T-helper 17 cell (primary cell): ENCODE results near the gene ANAPC2. TPM values are rescaled to one million over a fixed set of nuclear protein-coding genes. Genes with fewer than 3 reads are reported as not detected.

Experiments used
- ATAC-seq: fragments of 150-1000 bp; cut with Tn5 transposase; 2 replicates; pipeline ENCODE4 v1.10.0; 2021; ENCODE audit warnings: mild to moderate bottlenecking, moderate library complexity
- DNase-seq, 3 donors: peaks; one replicate each; pipeline versions ENCODE4 v3.0.0 to v3.0.0-alpha.2; 2020 to 2021
- H3K9me3 ChIP-seq: one replicate; pipeline ENCODE4 v1.7.0; 2013; ENCODE audit warnings: low read length, mild to moderate bottlenecking; ENCODE audit not compliant: control insufficient read depth, poor library complexity, severe bottlenecking
- H3K27ac Mint-ChIP-seq: one replicate; pipeline ENCODE4 v1.8.0; 2022; ENCODE audit warnings: mild to moderate bottlenecking, moderate library complexity, mixed read lengths
- H3K27me3 Mint-ChIP-seq: one replicate; pipeline ENCODE4 v1.8.0; 2022; ENCODE audit warnings: mixed read lengths
- H3K36me3 Mint-ChIP-seq: one replicate; pipeline ENCODE4 v1.8.0; 2022; ENCODE audit warnings: low read depth, mixed read lengths
- H3K4me1 Mint-ChIP-seq: one replicate; pipeline ENCODE4 v1.8.0; 2022; ENCODE audit warnings: mild to moderate bottlenecking, mixed read lengths
- H3K4me3 Mint-ChIP-seq: one replicate; pipeline ENCODE4 v1.8.0; 2022; ENCODE audit warnings: mild to moderate bottlenecking, moderate library complexity, mixed read lengths
- total RNA-seq, 4 donors: library from RNA in 2 of 4; stranded (reverse) in 2 of 4; gene quantifications; one replicate each; pipeline ENCODE4 v1.2.3 and lab custom pipeline; 2022 to 2026

The ANAPC2 gene, protein sequence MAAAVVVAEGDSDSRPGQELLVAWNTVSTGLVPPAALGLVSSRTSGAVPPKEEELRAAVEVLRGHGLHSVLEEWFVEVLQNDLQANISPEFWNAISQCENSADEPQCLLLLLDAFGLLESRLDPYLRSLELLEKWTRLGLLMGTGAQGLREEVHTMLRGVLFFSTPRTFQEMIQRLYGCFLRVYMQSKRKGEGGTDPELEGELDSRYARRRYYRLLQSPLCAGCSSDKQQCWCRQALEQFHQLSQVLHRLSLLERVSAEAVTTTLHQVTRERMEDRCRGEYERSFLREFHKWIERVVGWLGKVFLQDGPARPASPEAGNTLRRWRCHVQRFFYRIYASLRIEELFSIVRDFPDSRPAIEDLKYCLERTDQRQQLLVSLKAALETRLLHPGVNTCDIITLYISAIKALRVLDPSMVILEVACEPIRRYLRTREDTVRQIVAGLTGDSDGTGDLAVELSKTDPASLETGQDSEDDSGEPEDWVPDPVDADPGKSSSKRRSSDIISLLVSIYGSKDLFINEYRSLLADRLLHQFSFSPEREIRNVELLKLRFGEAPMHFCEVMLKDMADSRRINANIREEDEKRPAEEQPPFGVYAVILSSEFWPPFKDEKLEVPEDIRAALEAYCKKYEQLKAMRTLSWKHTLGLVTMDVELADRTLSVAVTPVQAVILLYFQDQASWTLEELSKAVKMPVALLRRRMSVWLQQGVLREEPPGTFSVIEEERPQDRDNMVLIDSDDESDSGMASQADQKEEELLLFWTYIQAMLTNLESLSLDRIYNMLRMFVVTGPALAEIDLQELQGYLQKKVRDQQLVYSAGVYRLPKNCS
- 100 to 1,000 TPM; 114 to 116 TPM for total RNA-seq
- 73.9 to 80.3 reads per million in 2 donors for total RNA-seq (lab: John Stamatoyannopoulos, UW)

DNA sequence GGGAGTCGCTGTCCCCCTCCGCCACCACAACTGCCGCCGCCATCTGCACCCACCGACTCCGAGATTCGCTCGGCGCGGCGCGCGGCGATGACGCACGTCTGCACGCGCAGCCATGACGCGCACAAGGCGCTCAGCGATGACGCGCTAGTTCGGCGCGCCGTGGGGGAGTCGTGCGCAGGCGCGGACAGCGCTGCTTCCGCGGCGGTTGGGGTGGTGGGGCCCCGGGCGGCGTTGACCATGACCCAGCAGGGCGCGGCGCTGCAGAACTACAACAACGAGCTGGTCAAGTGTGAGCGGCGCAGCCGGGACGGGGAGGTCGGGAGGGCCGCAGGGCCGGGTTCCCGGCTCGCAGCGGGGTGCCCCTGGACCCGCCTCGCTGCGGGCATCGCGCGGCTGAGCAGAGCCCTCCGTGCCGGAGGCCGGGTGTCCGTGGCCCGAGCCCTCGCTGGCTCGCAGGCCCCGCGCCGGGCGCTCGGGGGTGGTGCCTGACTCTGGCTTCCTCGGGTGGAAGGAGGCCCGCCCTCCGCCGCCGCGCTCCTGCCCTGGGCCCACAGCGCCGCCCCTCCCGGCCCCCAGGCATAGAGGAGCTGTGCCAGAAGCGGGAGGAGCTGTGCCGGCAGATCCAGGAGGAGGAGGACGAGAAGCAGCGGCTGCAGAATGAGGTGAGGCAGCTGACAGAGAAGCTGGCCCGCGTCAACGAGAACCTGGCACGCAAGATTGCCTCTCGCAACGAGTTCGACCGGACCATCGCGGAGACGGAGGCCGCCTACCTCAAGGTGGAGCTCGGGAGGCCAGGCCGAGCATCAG, at the start of gene ANAPC2, which contains the start of gene SSNA1:
TSS of gene ANAPC2 (minus strand) at position 71 of the 807 bp plus-strand sequence. CDS start at position 43, 28 bp downstream.
TSS of gene SSNA1 (plus strand) at position 187 of the 807 bp plus-strand sequence. CDS start at position 238, 51 bp downstream.
- Mint-ChIP-seq H3K27ac (peak within 1 kb of the TSS; percentile 89), H3K27me3 (no peaks in the 10 kb centered on the region), H3K4me3 (peak within 1 kb of the TSS; percentile 94), H3K36me3 (no peaks in the 10 kb centered on the region), H3K4me1 (peaks cover 26% of the 10 kb centered on the region)
- peak; percentile 86 to 95 (median 92) for DNase-seq
- no peaks in the 10 kb centered on the region for H3K9me3 ChIP-seq
- ATAC-seq, result peak; percentile 81

DNA sequence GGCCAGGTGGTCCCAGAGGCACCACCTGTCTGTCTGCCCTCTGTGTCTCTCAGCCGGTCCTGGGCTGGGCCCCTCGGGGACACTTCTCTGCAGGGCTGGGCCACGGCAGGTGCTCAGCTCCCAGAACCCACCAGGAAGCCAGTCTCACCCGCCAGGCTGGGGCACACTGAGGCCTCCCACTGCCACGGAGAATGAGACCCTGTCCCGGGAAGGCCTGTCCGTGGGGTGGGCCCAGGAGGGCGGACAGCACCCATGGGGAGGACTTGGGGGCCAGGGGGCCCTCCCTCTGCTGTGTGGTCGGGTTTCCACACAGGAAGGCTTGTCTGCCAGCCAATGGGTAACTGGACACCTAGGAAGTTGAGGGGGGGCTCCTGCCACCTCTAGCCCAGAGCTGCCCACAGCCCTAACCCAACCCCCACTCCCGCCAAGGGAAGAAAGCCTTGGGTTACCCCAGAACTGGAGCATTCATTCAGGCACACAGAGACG, 48.6 kb upstream of the ANAPC2 start:
- no peaks in the 10 kb centered on the region for H3K9me3 ChIP-seq
- DNase-seq (no peak), ATAC-seq (no peak)
- no peaks in the 10 kb centered on the region for H3K36me3 Mint-ChIP-seq
- peaks cover 8% of the 10 kb centered on the region for H3K27me3 Mint-ChIP-seq
- H3K4me3 Mint-ChIP-seq, result no peak overlapping the region
- H3K4me1 Mint-ChIP-seq, result peaks cover 10% of the 10 kb centered on the region
- H3K27ac Mint-ChIP-seq, result no peak overlapping the region

DNA sequence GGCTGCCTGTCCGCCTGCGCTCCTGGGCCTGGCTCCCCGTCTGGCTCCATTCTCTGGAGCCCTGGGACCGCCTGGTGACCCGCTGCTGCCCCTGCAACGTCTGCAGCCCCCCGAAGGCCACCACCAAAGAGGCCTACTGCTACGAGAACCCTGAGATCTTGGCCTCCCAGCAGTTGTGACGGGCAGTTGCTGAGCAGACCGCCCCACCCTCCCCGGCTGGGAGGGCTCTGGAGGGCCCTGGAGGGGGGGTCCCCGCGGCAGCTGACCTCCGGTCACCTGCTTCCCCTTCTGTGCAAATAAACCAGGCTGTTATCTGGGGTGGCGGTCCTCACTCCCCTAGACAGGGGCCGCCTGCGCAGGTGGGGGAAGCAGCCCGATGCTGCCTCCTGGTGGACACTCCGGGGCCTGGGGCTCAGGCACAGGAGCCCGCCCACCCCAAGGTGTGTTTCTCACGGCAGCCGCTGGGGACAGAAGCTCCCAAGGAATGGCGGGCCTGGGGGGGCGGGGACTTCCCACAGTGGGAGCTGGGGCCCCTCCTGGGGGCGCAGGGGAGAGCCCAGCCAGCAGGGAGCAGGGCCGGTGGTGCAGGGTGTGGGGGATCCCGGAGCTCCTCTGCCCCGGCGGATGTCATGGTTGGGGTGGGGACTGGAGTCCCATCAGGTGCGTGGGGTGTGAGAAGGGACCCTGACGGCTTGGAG, 48.0 kb upstream of the ANAPC2 start:
- DNase-seq, result peak; percentile 84 to 89 (median 87)

DNA sequence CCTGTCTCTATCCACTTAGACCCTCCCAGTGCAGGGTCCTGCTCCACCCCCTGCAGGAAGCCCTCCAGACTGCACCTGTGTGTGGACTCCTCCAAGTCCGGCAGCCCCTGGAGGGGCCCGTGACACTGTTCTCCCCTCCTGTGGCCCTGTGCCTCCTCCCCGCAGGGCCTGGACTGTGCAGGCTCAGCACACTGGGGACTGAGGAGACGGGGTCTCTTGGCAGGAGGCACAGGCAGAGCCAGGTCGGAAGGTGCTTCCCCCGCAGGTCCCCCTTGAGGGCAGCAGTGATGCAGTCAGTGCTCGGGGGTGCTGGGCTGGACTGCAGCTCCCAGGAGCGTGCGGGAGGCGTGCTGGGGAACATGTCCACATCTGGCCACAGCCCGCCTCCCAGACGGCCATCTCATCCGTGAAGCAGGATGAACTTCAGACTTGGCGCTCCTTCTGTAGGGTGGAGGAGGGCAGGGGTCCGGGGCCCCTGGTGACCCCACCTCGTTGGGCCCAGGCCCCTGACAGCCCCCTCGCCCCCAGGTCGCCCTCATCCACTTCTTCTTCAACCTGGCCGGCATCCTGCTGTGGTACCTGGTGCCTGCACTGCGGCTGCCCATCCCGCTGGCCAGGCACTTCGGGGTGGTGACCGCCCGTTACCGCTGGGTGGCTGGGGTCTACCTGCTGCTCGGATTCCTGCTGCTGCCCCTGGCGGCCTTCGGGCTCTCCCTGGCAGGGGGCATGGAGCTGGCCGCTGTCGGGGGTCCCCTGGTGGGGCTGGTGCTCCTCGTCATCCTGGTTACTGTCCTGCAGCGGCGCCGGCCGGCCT, 47.3 kb upstream of the ANAPC2 start:
- ATAC-seq (no peak), DNase-seq (no peak)
- H3K27me3 Mint-ChIP-seq, result peaks cover 8% of the 10 kb centered on the region
- no peaks in the 10 kb centered on the region for H3K36me3 Mint-ChIP-seq
- H3K4me3 Mint-ChIP-seq, result no peak overlapping the region
- H3K9me3 ChIP-seq, result no peaks in the 10 kb centered on the region
- no peak overlapping the region for H3K27ac Mint-ChIP-seq
- H3K4me1 Mint-ChIP-seq, result peaks cover 7% of the 10 kb centered on the region

More for the DNA sequence above, 48.0 kb upstream of the ANAPC2 start:
- peaks cover 8% of the 10 kb centered on the region for H3K27me3 Mint-ChIP-seq
- no peak overlapping the region for H3K4me3 Mint-ChIP-seq
- H3K4me1 Mint-ChIP-seq, result peaks cover 10% of the 10 kb centered on the region
- no peaks in the 10 kb centered on the region for H3K9me3 ChIP-seq
- no peak overlapping the region for H3K27ac Mint-ChIP-seq
- peak; percentile 42 for ATAC-seq
- H3K36me3 Mint-ChIP-seq, result no peaks in the 10 kb centered on the region

DNA sequence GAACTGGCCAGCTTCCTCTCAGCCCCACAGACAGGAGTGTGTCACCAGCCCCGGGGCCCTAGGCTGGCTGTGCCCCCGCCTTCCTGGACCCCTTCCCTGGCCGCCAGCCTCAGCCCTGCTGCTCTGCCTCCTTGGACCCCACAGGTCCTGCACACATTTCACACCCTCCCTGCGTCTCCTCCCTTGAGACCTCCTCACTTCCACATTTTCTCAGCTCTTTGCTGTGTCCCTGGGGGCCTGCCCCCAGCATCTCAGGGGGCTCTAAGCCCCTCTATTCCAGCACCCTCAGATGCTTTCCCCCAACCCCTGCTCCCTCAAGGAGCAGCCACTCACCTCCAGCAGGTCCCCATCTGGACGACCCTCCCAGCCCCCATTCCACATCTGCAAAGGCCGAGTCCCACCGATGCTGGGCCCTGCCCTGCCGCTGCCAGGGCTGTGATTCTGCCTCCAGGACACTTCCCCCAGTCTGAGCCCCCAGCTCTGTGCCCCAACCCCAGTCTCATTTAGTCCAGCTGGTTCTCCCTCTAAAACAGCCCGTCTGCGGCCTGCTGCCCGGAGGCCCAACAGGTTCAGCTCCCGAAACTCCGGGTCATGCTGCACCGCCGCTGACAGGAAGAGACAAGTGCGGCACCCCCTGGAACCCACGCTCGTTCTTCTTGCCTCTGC, 46.5 kb upstream of the ANAPC2 start:
- no peak overlapping the region for H3K4me3 Mint-ChIP-seq
- ATAC-seq (no peak), DNase-seq (no peak)
- H3K27ac Mint-ChIP-seq, result no peak overlapping the region
- H3K27me3 Mint-ChIP-seq, result peaks cover 8% of the 10 kb centered on the region
- H3K4me1 Mint-ChIP-seq, result peaks cover 7% of the 10 kb centered on the region
- no peaks in the 10 kb centered on the region for H3K9me3 ChIP-seq
- H3K36me3 Mint-ChIP-seq, result no peaks in the 10 kb centered on the region

DNA sequence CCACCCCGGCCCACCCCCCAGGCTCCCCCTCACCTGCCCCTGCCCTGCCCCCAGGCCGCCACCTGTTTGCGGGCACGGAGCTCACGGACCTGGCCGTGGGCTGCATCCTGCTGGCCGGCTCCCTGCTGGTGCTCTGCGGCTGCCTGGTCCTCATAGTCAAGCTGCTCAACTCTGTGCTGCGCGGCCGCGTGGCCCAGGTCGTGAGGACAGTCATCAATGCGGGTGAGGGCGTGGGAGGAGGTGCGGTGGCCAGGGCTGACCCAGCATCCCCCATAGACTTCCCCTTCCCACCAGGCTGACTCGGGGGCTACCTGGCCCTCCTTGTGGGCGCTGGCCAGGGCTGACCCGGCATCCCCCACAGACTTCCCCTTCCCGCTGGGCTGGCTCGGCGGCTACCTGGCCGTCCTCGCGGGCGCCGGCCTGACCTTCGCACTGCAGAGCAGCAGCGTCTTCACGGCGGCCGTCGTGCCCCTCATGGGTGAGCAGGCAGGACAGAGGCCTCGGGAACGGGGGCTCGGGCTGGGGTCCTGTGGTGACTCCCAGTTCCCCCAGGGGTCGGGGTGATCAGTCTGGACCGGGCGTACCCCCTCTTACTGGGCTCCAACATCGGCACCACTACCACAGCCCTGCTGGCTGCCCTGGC, 45.8 kb upstream of the ANAPC2 start:
- no peaks in the 10 kb centered on the region for H3K36me3 Mint-ChIP-seq
- no peaks in the 10 kb centered on the region for H3K9me3 ChIP-seq
- ATAC-seq (no peak), DNase-seq (no peak)
- H3K4me1 Mint-ChIP-seq, result peaks cover 7% of the 10 kb centered on the region
- H3K27ac Mint-ChIP-seq, result no peak overlapping the region
- no peak overlapping the region for H3K4me3 Mint-ChIP-seq
- H3K27me3 Mint-ChIP-seq, result peaks cover 8% of the 10 kb centered on the region

DNA sequence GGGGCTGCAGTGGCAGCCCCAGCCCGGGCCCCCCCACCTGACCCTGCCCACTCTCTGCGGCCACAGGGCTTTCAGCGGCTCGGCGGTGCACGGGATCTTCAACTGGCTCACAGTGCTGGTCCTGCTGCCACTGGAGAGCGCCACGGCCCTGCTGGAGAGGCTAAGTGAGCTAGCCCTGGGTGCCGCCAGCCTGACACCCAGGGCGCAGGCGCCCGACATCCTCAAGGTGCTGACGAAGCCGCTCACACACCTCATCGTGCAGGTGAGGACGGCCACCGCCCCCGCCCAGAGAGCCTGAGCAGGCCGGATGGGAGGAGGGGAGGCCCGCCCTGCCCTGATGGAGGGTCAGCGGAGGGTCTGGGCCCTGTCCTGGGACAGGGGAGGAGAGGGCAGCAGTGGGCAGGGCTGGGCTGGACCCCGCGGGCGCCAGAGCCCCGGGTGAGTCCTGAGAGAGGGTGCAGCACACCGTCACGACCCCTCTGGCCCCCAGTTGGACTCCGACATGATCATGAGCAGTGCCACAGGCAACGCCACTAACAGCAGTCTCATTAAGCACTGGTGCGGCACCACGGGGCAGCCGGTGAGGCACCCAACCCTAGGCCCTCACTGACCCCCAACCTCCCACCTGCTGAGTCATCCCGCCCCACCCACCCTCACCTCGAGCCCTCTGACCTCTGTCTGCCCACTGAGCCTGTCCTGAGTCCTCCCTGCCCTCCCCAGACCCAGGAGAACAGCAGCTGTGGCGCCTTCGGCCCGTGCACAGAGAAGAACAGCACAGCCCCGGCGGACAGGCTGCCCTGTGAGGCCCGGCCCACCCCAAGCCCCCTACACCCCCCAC, 45.0 kb upstream of the ANAPC2 start:
- no peak for ATAC-seq
- H3K27me3 Mint-ChIP-seq, result peaks cover 8% of the 10 kb centered on the region
- no peaks in the 10 kb centered on the region for H3K9me3 ChIP-seq

DNA sequence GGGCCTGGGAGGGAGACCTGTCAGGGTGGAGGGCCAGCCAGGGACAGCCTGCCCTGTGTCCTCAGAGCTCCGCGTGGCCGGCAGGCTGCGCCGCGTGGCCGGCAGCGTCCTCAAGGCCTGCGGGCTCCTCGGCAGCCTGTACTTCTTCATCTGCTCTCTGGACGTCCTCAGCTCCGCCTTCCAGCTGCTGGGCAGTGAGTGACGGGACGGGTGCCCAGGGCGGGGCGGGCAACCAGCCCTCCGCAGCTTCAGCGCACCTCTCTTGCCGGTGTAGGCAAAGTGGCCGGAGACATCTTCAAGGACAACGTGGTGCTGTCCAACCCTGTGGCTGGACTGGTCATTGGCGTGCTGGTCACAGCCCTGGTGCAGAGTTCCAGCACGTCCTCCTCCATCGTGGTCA, 44.1 kb upstream of the ANAPC2 start:
- peaks cover 5% of the 10 kb centered on the region for H3K4me1 Mint-ChIP-seq
- H3K36me3 Mint-ChIP-seq, result peaks cover 2% of the 10 kb centered on the region
- DNase-seq, result no peak
- no peak for ATAC-seq
- no peak overlapping the region for H3K4me3 Mint-ChIP-seq
- H3K27me3 Mint-ChIP-seq, result peaks cover 12% of the 10 kb centered on the region
- H3K27ac Mint-ChIP-seq, result no peak overlapping the region
- H3K9me3 ChIP-seq, result no peaks in the 10 kb centered on the region

More for the DNA sequence above, 45.0 kb upstream of the ANAPC2 start:
- peaks cover 5% of the 10 kb centered on the region for H3K4me1 Mint-ChIP-seq
- no peaks in the 10 kb centered on the region for H3K36me3 Mint-ChIP-seq
- no peak overlapping the region for H3K27ac Mint-ChIP-seq
- no peak overlapping the region for H3K4me3 Mint-ChIP-seq
- DNase-seq, result no peak

DNA sequence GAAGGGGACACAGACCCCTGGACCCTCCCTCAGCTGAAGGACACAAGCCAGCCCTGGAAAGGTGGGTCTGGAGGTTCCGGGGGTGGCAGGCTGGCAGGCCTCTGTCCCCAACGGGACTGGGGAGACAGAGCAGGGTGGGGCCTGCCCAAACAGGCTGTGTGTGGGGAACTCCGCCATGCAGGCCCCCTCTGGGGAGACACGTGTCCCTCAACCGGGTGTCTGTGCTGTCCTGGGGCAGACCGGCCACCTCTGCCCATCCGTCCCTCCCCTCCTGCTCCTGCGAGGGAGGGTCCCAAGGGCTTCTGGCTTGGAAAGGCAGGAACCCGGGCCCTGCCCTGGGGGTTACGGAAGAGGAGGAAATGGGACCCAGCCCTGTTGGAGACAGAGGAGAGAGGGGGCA, 43.7 kb upstream of the ANAPC2 start:
- ATAC-seq (no peak), DNase-seq (no peak)
- Mint-ChIP-seq H3K4me1 (peaks cover 4% of the 10 kb centered on the region), H3K4me3 (no peak overlapping the region), H3K27me3 (peaks cover 15% of the 10 kb centered on the region), H3K36me3 (peaks cover 2% of the 10 kb centered on the region), H3K27ac (no peak overlapping the region)
- no peaks in the 10 kb centered on the region for H3K9me3 ChIP-seq

DNA sequence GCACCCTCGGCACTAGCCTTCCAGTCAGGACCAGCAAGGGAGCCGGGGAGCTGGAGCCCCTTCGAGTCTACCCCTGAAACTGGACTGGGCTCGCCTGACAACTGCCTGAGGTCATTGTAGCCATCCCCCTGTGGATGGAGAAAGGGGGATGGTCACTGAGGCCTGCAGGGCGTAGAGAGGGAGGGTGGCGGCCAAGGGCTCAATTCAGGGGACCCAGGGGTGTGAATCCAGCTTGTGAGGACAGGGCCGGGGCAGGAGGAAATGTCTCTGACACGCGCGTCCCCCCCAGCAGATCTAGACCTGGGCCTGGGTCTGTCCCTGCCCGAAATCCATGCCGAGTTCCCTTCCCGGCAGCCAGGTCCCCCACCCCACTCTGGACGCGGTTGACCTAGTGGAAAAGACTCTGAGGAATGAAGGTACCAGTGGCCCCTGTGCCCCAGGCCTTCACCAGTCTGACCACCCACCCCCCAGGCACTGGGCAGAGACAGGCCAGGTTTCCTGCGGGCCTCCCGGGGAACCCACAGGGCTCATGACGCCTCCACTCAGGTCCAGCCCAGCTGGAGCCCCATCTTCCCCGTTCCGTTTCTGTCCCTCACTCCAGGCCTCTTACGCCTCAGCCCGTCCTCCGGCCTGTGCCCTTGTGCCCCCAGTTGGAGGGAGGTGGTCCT, 43.1 kb upstream of the ANAPC2 start:
- ATAC-seq, result no peak
- no peaks in the 10 kb centered on the region for H3K9me3 ChIP-seq
- peaks cover 4% of the 10 kb centered on the region for H3K4me1 Mint-ChIP-seq

More for the DNA sequence above, 43.1 kb upstream of the ANAPC2 start:
- DNase-seq, result no peak
- Mint-ChIP-seq H3K27me3 (peaks cover 15% of the 10 kb centered on the region), H3K36me3 (peaks cover 2% of the 10 kb centered on the region), H3K4me3 (no peak overlapping the region), H3K27ac (no peak overlapping the region)
